ENCODE measurements around the gene FSTL4. TPM values are rescaled to one million over a fixed set of nuclear protein-coding genes. Genes with fewer than 3 reads are reported as not detected.

Gene FSTL4
- total RNA-seq, 4 donors from 2014 or later: 0.41 TPM; not detected in 3

DNA sequence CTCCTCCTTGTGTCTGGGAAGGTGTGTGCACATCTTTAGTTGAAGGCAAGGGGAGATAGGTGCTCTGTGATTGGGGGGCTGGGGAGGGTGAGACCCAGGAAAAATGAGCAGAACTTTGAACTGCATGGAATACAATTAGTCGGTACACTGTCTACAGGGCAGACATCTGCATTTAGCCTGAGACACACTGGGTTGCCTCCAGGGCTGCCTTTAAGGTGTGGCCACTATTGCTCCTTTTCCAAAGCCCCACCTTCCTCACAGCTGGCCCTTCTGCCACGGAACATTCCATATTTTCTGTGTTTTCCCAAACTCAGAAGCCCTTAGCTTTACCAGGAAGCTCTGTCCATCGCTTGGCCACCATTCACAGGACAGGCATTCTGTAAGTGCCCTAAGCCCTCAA, 312.6 kb downstream of the FSTL4 start:
- Histone ChIP-seq H3K27me3 (no peaks in the 10 kb centered on the region), H3K9me3 (no peaks in the 10 kb centered on the region), H3K4me1 (no peaks in the 10 kb centered on the region), H3K4me3 (no peak overlapping the region), H3K36me3 (no peaks in the 10 kb centered on the region), H3K27ac (no peak overlapping the region)
- DNase-seq: no peak
- TF ChIP-seq POLR2A (IDR thresholded peaks at IDR 0.05): no peak
- TF ChIP-seq, protein P1, sequence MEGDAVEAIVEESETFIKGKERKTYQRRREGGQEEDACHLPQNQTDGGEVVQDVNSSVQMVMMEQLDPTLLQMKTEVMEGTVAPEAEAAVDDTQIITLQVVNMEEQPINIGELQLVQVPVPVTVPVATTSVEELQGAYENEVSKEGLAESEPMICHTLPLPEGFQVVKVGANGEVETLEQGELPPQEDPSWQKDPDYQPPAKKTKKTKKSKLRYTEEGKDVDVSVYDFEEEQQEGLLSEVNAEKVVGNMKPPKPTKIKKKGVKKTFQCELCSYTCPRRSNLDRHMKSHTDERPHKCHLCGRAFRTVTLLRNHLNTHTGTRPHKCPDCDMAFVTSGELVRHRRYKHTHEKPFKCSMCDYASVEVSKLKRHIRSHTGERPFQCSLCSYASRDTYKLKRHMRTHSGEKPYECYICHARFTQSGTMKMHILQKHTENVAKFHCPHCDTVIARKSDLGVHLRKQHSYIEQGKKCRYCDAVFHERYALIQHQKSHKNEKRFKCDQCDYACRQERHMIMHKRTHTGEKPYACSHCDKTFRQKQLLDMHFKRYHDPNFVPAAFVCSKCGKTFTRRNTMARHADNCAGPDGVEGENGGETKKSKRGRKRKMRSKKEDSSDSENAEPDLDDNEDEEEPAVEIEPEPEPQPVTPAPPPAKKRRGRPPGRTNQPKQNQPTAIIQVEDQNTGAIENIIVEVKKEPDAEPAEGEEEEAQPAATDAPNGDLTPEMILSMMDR (IDR thresholded peaks at IDR 0.05): no peak
- intact Hi-C loops (cut with DNase I; ENCODE audit: low total_unique reads): no loop called here

DNA sequence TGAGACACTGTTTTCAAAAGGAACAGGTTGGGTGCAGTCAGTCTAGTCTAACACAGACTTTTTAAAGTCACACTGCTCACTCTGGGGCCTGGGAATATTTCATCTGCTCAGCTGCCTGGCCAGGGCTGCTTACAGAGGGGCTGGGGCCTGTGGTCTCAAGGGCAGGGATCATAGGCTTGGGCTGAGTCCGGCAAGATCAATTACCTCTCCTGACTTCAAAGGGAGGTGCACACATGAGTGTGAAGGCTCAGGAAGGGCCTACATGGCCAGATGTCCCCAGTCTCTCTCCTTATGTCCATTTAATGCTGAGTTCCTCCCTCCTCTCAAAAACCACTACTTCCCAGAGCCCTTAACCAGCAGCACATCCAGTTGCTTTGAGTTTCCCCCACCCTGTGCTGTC, 313.3 kb downstream of the FSTL4 start:
- H3K4me1 ChIP-seq: no peaks in the 10 kb centered on the region
- intact Hi-C loops (cut with DNase I; ENCODE audit: low total_unique reads): no loop called here
- no peak overlapping the region for H3K4me3 ChIP-seq
- no peak for DNase-seq
- H3K36me3 ChIP-seq: no peaks in the 10 kb centered on the region
- no peak overlapping the region for H3K27ac ChIP-seq
- no peaks in the 10 kb centered on the region for H3K27me3 ChIP-seq
- TF ChIP-seq, protein P1 (IDR thresholded peaks at IDR 0.05): no peak
- TF ChIP-seq POLR2A (IDR thresholded peaks at IDR 0.05): no peak
- no peaks in the 10 kb centered on the region for H3K9me3 ChIP-seq

DNA sequence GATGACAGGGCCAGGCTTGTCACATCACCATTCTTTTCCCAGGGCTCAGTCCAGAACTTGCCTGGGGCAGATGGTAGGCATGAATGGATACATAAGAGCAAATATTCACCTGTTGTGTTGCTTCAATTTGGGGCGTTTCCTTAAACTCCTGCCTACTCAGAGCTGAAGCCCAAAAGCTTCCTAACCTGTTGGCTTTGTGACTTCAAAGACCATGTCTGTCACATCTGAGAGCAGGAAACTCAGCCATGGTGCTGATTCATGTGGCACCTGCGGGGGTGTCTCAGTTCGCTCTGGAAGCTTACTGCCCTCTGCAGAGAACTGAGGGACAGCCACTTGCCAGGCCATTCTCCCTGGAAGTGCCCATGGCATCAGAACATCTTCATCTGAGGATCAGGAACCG, 313.9 kb downstream of the FSTL4 start:
- Histone ChIP-seq H3K27me3 (no peaks in the 10 kb centered on the region), H3K4me3 (no peak overlapping the region), H3K27ac (no peak overlapping the region), H3K36me3 (no peaks in the 10 kb centered on the region), H3K4me1 (no peaks in the 10 kb centered on the region), H3K9me3 (no peaks in the 10 kb centered on the region)
- TF ChIP-seq, protein P1 (IDR thresholded peaks at IDR 0.05): no peak
- no peak for TF ChIP-seq POLR2A (IDR thresholded peaks at IDR 0.05)
- intact Hi-C loops (cut with DNase I; ENCODE audit: low total_unique reads): no loop called here
- DNase-seq: no peak

- intact Hi-C loops (cut with DNase I; ENCODE audit: low total_unique reads): no loop called here
- no peaks in the 10 kb centered on the region for H3K36me3 ChIP-seq
- H3K4me3 ChIP-seq: no peak overlapping the region
- no peaks in the 10 kb centered on the region for H3K4me1 ChIP-seq
- H3K9me3 ChIP-seq: no peaks in the 10 kb centered on the region
- no peak for DNase-seq
- no peaks in the 10 kb centered on the region for H3K27me3 ChIP-seq
- H3K27ac ChIP-seq: no peak overlapping the region
- TF ChIP-seq, protein P1 (IDR thresholded peaks at IDR 0.05): no peak
- no peak for TF ChIP-seq POLR2A (IDR thresholded peaks at IDR 0.05)
Measured at GRCh38 chr5:133297293-133297692, 315.0 kb downstream of the FSTL4 start.

DNA sequence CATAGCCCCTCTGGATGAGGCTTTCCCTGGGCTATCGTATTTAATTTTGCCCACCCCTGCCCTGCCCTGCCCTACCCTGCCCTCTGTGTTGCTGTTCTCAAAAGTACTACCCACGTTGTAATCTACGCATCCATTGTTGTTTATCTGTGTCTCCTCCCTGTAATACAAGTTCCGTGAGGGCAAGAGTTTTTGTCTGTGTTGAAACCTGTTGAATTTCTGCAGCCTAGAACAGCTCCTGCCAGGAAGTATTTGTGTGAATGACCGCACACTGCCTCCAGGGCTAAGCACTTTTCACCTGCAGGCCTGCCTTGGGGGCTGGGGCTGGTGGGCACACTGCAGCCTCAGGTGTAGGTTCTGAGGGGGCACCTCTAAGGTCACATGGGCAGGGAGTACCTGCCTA, 315.7 kb downstream of the FSTL4 start:
- intact Hi-C loops (cut with DNase I; ENCODE audit: low total_unique reads): no loop called here
- H3K4me1 ChIP-seq: no peaks in the 10 kb centered on the region
- DNase-seq: no peak
- no peaks in the 10 kb centered on the region for H3K36me3 ChIP-seq
- TF ChIP-seq, protein P1 (IDR thresholded peaks at IDR 0.05): no peak
- no peak for TF ChIP-seq POLR2A (IDR thresholded peaks at IDR 0.05)
- H3K9me3 ChIP-seq: no peaks in the 10 kb centered on the region
- H3K27me3 ChIP-seq: no peaks in the 10 kb centered on the region
- no peak overlapping the region for H3K27ac ChIP-seq
- no peak overlapping the region for H3K4me3 ChIP-seq

Data from uterus (tissue), 4 donors.